NCI-H82 (cell line): ENCODE results near the gene FOXK2.
"Not testable (repeated sequence)": the region's sequence is repeated elsewhere in the genome, so short reads cannot be mapped to it uniquely, and the experiment has no call there.

ENCODE experiments used
- DNase-seq: peaks from one replicate; lab custom pipeline; 2025; lab: John Stamatoyannopoulos, UW

Gene FOXK2

GRCh38 chr17:82495844-82496528 lies 23.5 kb upstream of the FOXK2 start:
- no peak for DNase-seq

GRCh38 chr17:82496529-82497434 lies 22.8 kb upstream of the FOXK2 start:
- DNase-seq: peak; percentile 96

- peak; percentile 84 for DNase-seq
Observed at GRCh38 chr17:82497483-82498405, 21.8 kb upstream of the FOXK2 start.

- DNase-seq: no peak
Observed at GRCh38 chr17:82502207-82502606, 17.3 kb upstream of the FOXK2 start.

- DNase-seq: no peak
Observed at GRCh38 chr17:82503094-82503727, 16.3 kb upstream of the FOXK2 start.

- no peak for DNase-seq
Observed at GRCh38 chr17:82503728-82504308, 15.7 kb upstream of the FOXK2 start.

GRCh38 chr17:82505296-82505695 lies 14.2 kb upstream of the FOXK2 start:
- DNase-seq: no peak

GRCh38 chr17:82506402-82506801 lies 13.1 kb upstream of the FOXK2 start:
- DNase-seq: not testable (repeated sequence)

- no peak for DNase-seq
Observed at GRCh38 chr17:82507631-82508175, 11.8 kb upstream of the FOXK2 start.

GRCh38 chr17:82511642-82512041 lies 7.9 kb upstream of the FOXK2 start:
- DNase-seq: not testable (repeated sequence)

- DNase-seq: not testable (repeated sequence)
Observed at GRCh38 chr17:82513864-82514263, 5.7 kb upstream of the FOXK2 start.

GRCh38 chr17:82517230-82517865 lies 2.2 kb upstream of the FOXK2 start:
- no peak for DNase-seq

- DNase-seq: peak; percentile 57
Observed at GRCh38 chr17:82519971-82520903, 705 bp downstream of the FOXK2 start.

GRCh38 chr17:82524540-82524939 lies 5.0 kb downstream of the FOXK2 start:
- DNase-seq: no peak

GRCh38 chr17:82525712-82526111 lies 6.2 kb downstream of the FOXK2 start:
- no peak for DNase-seq

GRCh38 chr17:82527898-82528297 lies 8.4 kb downstream of the FOXK2 start:
- no peak for DNase-seq

GRCh38 chr17:82528484-82529265 lies 9.1 kb downstream of the FOXK2 start:
- DNase-seq: no peak

- DNase-seq: no peak
Observed at GRCh38 chr17:82529914-82530300, 10.4 kb downstream of the FOXK2 start.
